Spinal cord (tissue), 10 donors: ENCODE data around the gene IMP4. TPM values are rescaled to one million over a fixed set of nuclear protein-coding genes. Genes with fewer than 3 reads are reported as not detected.

Experiments
- DNase-seq, 6 donors: peaks; one replicate each; pipeline versions ENCODE4 v3.0.0 to v3.0.0-alpha.2; 2013 to 2015; ENCODE audit warnings: low spot score in 6 of 6, low read depth in 4 of 6
- H3K27ac ChIP-seq: one replicate; pipeline ENCODE4 v1.5.1; 2013; ENCODE audit warnings: low read depth, low read length, control low read depth
- H3K27me3 ChIP-seq: one replicate; pipeline ENCODE4 v1.6.1; 2013; ENCODE audit warnings: low read length; ENCODE audit not compliant: control insufficient read depth, insufficient read depth
- H3K36me3 ChIP-seq: one replicate; pipeline ENCODE4 v1.6.1; 2013; ENCODE audit warnings: low read length; ENCODE audit not compliant: control insufficient read depth, insufficient read depth
- H3K4me1 ChIP-seq: one replicate; pipeline ENCODE4 v1.6.1; 2013; ENCODE audit warnings: low read length; ENCODE audit not compliant: control insufficient read depth, insufficient read depth
- H3K4me3 ChIP-seq: one replicate; pipeline ENCODE4 v1.5.1; 2013; ENCODE audit warnings: low read depth, low read length, control low read depth
- H3K9me3 ChIP-seq: one replicate; pipeline ENCODE4 v1.6.1; 2013; ENCODE audit warnings: low read length; ENCODE audit not compliant: control insufficient read depth, insufficient read depth
- WGBS: methylation state at CpG from one replicate; pipeline ENCODE4 v1.1.5; 2013; ENCODE audit warnings: missing lambda C conversion rate; ENCODE audit not compliant: insufficient coverage; 5-methylcytosine and 5-hydroxymethylcytosine counted together
- polyA plus RNA-seq, 2 donors: library from polyadenylated mRNA; unstranded; fragments of 120-200 nt; gene quantifications; one replicate each; pipeline ENCODE4 v1.2.1, GENCODE V29; 2013; ENCODE audit not compliant: insufficient read length in 2 of 2
- total RNA-seq, 2 donors: library from RNA; depleted of rRNA in 1 of 2; stranded (reverse); fragments of 120-200 nt in 1 of 2; fragments of >200 nt in 1 of 2; gene quantifications; one replicate each; pipeline versions ENCODE4 v1.2.3 to v1.2.4, GENCODE V29; 2013 to 2014
- donor health status: healthy.

The IMP4 gene
- total and polyA plus RNA-seq, 4 donors = 46.7 to 55.1 (median 54.1) TPM

DNA sequence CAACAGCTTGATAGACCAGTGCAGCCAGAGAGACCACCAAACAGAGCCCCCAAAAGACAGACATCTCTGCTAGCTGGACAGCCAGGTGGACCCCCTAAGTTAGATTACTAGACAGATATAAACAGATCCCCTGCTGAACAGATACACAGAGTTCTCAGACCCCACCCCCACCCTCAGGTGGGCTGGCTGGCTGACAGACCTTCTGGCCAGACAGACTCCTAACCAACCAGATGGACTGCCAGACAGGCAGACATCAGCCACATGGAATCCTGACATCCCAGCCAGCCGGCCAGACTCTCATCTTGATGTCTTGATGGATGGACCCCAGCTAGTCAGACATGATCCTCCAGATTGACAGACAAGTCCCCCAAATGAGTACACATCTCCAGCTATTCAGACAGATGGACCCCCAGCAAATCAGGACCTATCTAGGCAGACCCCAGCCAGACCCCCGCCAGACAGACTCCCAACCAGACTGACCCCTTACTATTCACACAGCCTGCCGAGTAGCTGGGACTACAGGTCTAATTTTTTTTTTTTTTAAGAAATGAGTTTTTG, 31.2 kb downstream of the IMP4 start:
- Histone ChIP-seq H3K4me1 (peaks cover 23% of the 10 kb centered on the region), H3K27ac (no peak overlapping the region), H3K27me3 (no peaks in the 10 kb centered on the region), H3K4me3 (no peak overlapping the region), H3K9me3 (no peaks in the 10 kb centered on the region), H3K36me3 (peaks cover 11% of the 10 kb centered on the region)
- DNase-seq = no peak
- 75% methylated on average over 1 of the region's 3 CpGs for WGBS

DNA sequence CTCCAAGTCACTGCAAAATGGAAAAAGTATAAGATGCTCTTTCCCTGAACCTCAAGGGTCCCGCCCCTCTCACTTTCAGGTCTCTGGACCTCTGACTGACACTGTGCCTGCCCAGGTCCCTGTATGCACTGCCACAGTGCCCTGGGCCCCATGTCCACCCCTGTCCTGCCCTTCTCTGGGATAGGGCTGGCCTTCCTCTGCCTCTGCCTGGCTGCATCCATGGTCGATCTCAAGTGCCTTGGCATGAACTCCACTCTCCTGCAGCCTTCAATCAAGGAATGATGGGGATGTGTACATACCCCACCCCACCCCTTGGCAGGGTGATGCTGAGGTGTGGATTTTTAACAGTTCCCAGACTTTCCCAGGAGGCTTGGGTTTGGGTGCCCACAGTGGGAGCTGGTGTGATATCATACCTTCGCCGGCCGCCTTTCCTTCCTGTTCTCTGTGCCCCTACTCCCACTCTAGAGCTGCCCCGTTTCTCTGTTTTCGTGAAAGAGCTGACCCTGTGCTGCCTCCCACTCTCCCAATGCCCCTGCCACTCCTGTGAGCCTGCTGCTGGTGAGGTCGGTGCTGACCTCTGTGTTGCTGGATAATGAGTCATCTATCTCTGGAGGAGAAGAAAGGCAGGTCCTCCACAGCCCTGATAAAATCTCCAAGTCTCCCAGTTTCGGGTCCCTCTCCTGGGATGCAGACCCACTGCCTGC, 32.0 kb downstream of the IMP4 start:
- DNase-seq = no peak
- Histone ChIP-seq H3K4me3 (no peak overlapping the region), H3K36me3 (peaks cover 11% of the 10 kb centered on the region), H3K4me1 (peaks cover 23% of the 10 kb centered on the region), H3K27me3 (no peaks in the 10 kb centered on the region), H3K27ac (no peak overlapping the region), H3K9me3 (no peaks in the 10 kb centered on the region)
- WGBS = 86% methylated on average over 6 of the region's 9 CpGs

DNA sequence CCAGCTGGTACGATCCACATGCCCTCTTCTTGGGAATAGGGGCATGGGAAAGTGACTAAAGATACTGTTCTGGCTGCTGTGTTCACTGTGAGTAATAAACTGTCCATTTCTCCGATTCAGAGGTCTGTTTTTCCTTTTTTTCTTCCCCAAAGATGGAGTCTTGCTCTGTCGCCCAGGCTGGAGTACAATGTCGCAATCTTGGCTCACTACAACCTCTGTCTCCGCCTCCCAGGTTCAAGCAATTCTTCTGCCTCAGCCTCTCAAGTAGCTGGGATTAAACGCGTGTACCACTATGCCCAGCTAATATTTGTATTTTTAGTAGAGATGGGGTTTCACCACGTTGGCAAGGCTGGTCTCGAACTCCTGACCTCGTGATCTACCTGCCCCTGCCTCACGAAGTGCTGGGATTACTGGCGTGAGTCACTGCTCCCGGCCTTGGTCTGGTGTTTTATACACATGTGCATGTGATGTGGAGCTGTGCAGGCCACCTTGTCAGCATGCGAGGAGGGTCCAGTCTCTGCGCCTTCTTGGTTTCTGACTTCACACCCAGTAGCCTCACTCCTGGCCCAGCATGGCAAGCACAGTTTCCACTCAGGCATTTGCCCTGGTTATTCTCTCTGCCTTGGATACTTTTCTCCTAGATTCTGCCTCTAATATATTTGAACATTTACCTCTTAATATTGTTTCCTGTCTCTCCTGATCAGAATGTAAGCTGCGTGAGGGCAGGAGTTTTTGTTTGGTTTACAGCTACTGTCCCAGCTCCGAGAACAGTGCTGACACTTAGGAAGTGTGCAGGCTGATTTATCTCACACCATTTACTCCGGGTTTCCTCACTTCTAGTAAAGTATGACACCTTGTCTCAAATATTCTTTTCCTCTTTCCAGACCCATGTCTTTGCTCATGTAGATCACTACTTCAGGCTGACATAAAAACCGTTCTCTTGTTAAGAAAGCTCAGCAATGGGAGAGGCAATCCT, 32.9 kb downstream of the IMP4 start:
- H3K27me3 ChIP-seq = no peaks in the 10 kb centered on the region
- 94% methylated on average over 11 of the region's 19 CpGs for WGBS
- H3K36me3 ChIP-seq = peaks cover 10% of the 10 kb centered on the region
- no peak overlapping the region for H3K27ac ChIP-seq
- no peak overlapping the region for H3K4me3 ChIP-seq
- no peak for DNase-seq
- no peaks in the 10 kb centered on the region for H3K9me3 ChIP-seq
- peaks cover 23% of the 10 kb centered on the region for H3K4me1 ChIP-seq

DNA sequence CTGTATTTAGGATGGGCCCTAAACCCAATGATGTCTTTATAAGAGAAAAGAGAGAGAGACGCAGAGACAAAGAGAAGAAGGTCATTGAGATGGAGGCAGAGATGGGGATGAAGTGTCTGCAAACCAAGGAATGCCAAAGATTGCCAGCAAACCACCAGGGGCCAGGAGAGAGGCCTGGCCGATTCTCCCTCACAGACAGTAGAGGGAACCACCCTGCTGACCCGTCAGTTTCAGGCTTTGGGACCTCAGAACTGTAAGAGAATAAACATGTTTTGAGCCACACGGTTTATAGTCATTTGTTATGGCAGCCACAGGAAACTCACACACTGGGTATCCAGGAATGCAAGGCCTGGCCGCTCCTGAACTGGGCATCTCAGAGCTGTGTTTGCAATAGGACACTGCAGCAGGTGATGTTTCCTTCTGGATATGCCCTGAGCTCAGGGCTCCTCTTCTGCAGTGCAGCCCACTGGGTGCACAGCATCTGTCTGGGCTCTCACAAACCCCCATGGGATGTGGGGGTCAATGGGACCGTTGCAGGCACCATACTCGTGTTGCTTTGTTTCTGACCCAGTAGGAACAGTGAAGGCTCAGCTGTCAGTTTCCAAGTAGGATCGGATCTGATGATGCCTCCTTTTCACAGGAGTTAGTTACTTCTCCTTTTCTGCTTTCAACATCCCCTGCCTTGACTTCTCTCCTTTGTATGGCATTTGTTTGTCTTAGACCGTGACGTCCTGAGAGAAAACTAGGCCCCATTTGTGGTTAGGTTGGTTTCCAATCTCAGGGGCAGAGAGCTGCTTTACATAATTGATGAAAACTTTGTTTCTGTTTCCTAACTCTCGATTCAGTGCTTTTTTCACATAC, 34.0 kb downstream of the IMP4 start:
- Histone ChIP-seq H3K27ac (no peak overlapping the region), H3K27me3 (no peaks in the 10 kb centered on the region), H3K4me3 (no peak overlapping the region), H3K36me3 (peaks cover 4% of the 10 kb centered on the region), H3K9me3 (no peaks in the 10 kb centered on the region), H3K4me1 (peaks cover 13% of the 10 kb centered on the region)
- no peak for DNase-seq
- 75% methylated on average over 6 of the region's 11 CpGs for WGBS

DNA sequence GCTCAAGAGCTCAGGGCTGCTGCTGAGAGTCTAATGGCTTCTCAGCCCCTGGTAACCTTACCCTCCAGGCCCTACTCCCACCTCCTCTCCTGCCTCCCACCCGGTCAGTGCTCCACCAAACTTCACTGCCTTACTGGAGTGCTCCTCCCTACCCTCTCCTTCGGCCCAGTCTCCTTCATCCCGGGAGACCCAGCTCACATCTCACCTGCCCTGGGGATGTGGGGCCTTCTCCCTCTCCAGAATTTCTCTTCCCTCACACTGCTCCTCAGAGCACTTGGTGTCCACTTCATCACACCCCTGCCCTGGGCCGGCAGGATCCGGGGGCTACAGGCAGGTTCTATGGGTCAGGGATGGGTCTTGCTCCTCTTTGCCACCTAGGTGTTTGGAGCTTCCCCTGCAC, 34.8 kb downstream of the IMP4 start:
- no peak overlapping the region for H3K4me3 ChIP-seq
- peaks cover 4% of the 10 kb centered on the region for H3K36me3 ChIP-seq
- 94% methylated on average over 5 of the region's 5 CpGs for WGBS
- no peaks in the 10 kb centered on the region for H3K27me3 ChIP-seq
- DNase-seq = no peak
- peaks cover 10% of the 10 kb centered on the region for H3K4me1 ChIP-seq
- H3K27ac ChIP-seq = no peak overlapping the region
- no peaks in the 10 kb centered on the region for H3K9me3 ChIP-seq

DNA sequence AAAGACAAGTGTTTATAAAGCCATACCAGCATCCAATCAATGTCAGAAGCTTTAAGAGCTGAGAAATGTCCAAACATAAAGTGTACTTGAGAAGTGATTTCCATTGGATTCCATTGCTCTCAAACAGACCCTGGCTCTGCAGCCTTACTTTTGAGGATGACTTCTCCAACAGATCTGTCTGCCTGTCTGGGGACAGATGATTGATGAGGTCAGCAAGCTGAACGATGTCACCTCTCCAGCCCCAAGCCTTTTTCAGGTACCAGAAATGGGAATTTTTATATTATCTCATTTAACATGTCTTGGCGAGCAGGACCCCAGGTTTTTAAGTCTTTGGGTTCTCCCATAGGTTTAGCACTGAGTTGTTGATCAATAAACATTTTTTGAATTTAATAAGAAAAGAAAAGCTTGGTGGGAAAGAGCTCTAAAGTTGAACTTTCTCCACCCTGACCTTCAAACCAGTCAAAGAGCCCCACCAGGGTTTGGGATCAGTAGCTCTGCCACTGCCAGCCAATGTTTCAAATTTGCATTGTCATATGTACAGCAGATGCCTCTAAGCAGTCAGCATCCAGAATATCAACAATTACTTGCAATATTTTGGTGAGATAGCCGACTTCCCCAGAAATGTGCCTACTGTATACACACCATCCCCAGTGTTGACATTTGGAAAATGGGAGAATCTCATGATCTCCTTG, 35.7 kb downstream of the IMP4 start:
- H3K4me1 ChIP-seq = peaks cover 1% of the 10 kb centered on the region
- H3K4me3 ChIP-seq = no peak overlapping the region
- no peaks in the 10 kb centered on the region for H3K9me3 ChIP-seq
- no CpG with 5 or more reads among the region's 3 CpGs for WGBS
- no peak for DNase-seq
- peaks cover 4% of the 10 kb centered on the region for H3K36me3 ChIP-seq
- H3K27ac ChIP-seq = no peak overlapping the region
- H3K27me3 ChIP-seq = no peaks in the 10 kb centered on the region

DNA sequence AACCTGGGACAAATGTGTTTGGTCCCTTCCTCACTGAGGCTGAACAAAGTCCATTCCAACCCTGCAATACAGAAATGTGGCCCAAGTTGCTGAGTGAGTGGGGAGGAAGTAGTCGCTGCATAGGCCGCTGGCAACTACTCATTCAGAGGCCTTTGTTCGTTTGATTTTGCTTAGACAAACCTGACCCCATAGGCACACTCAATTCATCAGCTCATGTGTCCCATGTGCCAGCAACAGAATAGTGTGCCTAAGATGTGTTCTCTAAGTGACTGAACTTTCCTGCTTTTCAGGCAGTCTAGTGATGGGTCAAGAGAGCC, 36.2 kb downstream of the IMP4 start:
- no peaks in the 10 kb centered on the region for H3K27me3 ChIP-seq
- peaks cover 4% of the 10 kb centered on the region for H3K36me3 ChIP-seq
- 100% methylated on average over 1 of the region's 3 CpGs for WGBS
- H3K27ac ChIP-seq = no peak overlapping the region
- no peaks in the 10 kb centered on the region for H3K9me3 ChIP-seq
- H3K4me1 ChIP-seq = no peaks in the 10 kb centered on the region
- H3K4me3 ChIP-seq = no peak overlapping the region
- DNase-seq = no peak

GRCh38 chr2:130380096-130380934, 37.6 kb downstream of the IMP4 start:
- Histone ChIP-seq H3K36me3 (peaks cover 4% of the 10 kb centered on the region), H3K9me3 (no peaks in the 10 kb centered on the region), H3K27ac (no peak overlapping the region), H3K4me1 (no peaks in the 10 kb centered on the region), H3K27me3 (no peaks in the 10 kb centered on the region), H3K4me3 (no peak overlapping the region)
- WGBS = 94% methylated on average over 8 of the region's 11 CpGs
- DNase-seq = no peak
